ENCODE measurements around the gene SELPLG.

- TF ChIP-seq EZH2 (IDR thresholded peaks at IDR 0.05; ENCODE audit: insufficient read depth, poor library complexity, severe bottlenecking) (no peak), EZH2phosphoT487 (IDR thresholded peaks at IDR 0.05; ENCODE audit: insufficient read depth, low read depth) (no peak)
Measured at GRCh38 chr12:108582509-108582908, 51.2 kb downstream of the SELPLG start.

All from GM23248 (cell line).